GM21723 (cell line): Measurements from ENCODE around the gene JUNB.

Source experiments
- ATAC-seq: cut with Tn5 transposase; IDR thresholded peaks from one replicate; pipeline ENCODE4 v1.9.1; 2021; ENCODE audit warnings: mild to moderate bottlenecking, moderate library complexity; ENCODE audit not compliant: unreplicated experiment

The JUNB gene

GRCh38 chr19:12773571-12773970 lies 17.7 kb upstream of the JUNB start:
- ATAC-seq = no peak

DNA sequence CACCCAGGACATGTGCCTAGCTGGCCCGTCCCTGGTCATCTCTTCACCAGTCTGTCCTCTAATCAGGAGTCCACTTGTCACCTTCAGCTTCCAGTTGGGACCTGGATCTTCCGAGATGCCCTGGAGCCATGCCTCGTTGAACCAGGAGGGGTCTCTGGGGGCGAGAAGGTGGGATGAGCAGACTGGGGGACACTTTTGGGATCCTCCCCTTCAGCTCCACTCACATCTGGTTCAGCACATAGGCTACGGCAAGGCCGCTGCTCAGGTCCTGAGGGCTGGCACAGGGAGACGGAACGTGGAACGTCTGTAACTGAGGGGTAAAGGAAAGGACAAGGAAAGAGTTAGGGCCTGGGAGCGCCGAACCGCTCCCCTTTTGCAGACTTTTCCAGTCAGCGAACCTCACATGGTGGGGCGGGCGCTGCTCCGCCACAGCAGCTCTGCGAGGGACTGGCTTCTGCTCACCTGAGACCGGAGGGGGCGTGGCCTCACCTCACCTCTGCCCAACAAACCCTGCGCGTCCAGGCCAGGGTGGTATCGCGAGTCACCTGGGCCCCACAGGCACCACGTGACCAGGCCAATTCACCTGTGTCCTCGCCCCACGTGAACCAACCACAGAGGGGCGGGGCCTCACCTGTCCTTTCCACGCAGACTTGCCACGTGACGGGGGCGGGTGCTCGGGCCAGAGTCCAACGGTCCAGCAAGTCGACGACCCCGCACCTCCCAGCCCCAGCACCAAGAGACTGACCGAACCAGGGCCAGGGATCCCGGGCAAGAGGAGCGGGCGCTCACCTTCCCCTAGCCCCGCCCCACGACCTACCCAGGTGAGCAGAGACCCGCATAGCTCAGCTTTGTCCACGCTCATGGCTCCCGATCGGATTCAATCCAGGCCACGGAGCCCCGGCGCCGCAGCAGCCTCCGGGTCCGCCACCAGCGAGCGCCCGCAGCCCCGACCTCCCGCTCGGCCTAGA lies 16.4 kb upstream of the JUNB start, which contains the start of gene HOOK2:
Gene HOOK2 (minus strand): TSS at position 965 of the 968 bp plus-strand sequence. CDS start 103 bp downstream, at position 862.
- no peak for ATAC-seq

DNA sequence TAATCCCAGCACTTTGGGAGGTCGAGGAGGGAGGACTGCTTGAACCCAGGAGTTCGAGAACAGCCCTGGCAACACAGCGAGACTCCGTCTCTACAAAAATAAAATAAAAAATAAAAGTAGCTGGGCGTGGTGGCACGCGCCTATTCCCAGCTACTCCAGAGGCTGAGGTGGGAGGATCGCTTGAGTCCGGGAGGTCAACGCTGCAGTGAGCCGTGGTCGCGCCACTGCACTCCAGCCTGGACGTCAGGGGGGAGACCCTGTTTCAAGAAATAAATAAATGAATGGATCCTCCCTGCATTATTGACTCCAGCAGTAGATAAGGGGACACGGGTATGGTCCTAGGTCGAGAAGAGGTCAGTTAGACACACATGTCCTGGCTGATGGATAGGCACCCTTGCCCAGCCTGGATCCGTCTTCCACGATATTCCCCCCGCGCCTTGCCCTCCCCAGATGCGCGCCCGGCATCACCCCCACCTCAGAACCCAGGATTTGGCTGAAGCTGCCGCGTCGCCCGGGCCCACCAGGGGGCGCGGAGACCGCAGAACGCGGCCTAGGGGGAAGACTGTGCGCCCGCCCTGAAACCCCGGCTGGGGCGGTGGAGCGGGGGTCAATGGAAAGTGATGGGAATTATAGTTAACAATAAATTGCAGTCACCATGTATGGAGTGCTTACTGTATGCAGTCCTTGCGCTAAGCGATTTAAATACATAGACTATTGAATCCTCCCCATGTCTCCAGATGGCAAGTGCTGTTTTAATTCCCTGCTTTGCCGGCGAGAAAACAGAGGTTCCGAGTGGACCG lies 13.9 kb upstream of the JUNB start:
- ATAC-seq = no peak

GRCh38 chr19:12778017-12778904 lies 13.0 kb upstream of the JUNB start:
- no peak for ATAC-seq

GRCh38 chr19:12778905-12779161 lies 12.5 kb upstream of the JUNB start:
- ATAC-seq = no peak

GRCh38 chr19:12779162-12779993 lies 11.9 kb upstream of the JUNB start:
- no peak for ATAC-seq

DNA sequence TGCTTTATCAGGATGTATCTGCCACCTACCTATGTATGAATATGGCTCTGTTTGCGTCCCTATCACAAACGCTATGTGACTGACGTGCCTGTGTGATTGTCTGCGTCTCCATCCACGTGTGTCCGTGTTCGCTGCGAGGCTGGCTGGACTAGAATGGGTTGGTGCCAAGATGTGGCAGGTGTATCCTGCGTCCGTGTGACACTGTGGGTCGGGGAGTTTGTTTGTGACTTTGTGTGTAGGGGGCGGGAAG lies 9.2 kb upstream of the JUNB start:
- ATAC-seq = no peak

DNA sequence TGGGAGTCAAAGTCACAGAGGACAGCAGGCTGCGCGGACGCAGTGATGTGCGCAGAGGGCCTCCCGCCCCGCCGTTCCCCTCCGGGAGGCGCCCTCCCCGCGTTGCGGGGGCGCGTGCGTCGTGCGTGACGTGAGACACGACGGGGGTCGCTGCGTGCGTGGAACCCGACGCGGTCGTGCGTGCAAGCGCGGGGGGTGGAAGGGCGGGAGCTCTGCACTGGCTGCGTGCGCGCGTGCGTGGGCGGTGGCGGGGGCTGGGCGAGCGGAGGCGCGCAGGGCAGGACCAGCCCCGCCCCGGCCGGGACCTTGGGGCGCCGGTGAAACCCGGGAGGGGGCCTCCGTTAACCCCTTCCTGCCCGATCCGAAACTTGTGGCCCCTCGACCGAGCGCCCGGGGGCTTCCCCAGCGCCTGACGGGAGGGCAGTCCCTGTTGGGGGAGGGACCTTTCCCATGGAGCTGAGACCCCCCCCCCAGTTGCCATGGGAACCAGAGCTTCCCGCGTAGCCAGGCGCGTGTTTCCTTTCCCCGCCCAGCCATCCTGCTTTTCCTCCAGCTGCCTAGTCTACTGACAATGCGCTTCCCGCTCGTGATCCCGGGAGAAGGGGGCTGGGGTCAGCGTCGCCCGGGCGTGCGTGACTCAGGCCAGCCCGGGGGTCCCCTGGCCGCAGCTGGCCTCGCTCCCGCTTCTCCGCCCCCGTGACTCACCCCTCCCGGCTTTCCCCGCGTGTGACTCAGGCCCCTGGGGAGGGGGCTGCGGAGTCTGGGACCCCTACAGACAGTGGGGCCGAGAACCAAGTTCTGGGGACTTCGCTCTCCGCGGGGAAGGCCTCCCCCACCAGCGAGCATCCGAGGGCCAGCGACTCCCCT lies 8.6 kb upstream of the JUNB start:
- no peak for ATAC-seq

DNA sequence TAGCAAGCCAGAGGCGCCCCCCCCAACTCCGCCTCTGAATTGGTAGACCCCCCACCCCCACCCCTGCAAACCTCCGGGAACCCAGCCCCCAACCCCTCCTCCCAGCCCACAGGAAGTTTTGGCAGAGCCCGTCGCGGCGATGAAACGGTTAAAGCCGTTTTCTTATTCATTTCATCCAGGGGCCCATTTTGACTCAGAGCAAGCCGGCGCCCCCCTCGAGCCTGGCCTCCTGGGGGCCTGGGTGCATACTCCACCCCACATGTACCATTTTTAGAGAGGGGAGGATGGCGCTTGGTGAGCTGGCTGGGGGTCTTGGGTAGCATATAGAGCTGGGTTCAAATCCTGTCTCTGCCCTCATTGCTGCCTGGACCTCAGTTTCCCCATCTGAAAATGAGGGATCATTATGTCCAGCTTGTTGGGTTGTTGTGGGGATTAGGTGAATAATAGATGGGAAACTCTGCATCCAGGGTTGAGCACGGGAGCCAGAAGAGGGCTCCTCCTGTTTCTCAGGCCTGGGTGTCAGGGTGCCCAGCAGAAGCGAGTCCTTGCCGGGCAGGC lies 7.9 kb upstream of the JUNB start:
- no peak for ATAC-seq

GRCh38 chr19:12783849-12784393 lies 7.4 kb upstream of the JUNB start:
- ATAC-seq = no peak

- no peak for ATAC-seq
Measured at GRCh38 chr19:12784394-12784870, 6.9 kb upstream of the JUNB start.

DNA sequence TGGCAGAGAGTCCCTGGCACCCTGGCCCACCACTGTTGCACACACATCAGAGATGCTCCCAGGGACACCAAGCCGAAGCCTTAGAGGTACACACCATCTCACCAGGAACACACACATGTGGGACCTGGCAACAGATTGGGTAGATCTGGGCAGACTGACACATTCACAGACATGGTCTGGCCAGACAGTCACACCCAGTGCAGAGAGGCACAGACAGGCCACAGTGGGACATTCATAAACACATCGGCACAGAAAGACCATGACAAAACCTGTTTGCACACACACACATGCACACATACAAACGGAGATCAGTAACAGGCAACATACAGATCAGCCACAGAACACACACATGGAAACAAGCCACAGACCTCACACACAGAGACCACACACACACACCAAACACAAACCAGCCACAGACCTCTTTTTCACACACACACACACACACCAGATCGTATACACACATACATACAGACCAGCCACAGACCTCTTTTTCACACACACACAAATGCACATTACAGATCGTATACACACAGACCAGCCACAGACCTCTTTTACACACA lies 6.3 kb upstream of the JUNB start:
- no peak for ATAC-seq

GRCh38 chr19:12785431-12786031 lies 5.8 kb upstream of the JUNB start:
- no peak for ATAC-seq

DNA sequence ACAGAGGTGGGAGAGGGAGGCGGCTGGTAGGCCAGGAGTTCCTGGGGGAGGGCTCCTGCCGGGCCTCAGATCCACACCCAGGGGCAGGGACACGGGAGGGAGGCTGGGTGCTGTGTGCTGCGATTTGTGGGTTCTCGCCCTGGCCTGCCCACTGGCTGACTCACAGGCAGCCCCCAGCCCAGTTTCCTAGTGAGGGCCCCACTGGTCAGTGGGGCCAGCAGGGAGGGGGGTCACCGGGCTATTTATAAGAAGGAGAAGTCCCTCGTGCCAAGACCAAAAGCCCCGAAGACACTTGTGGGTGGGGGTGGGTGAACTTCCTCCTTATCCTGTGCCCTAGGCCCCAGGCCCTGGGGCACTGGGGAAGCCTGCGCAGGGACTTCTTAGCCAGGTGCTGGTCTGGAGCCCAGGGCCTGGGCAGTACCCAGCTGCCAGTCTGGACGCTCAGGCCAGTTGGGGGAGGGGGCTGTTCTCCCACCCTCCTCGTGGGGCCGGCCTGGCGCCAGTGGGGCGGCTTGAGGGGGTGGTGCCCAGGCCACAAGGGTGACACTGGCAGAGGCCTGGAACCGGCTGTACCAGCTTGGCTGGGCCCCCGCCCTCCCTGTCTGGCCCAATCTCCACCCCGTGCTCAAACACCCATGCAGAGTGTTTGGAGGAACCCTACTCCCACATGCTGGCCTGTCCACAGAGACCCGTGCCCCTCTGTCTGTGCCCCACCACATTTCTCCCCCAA lies 5.0 kb upstream of the JUNB start:
- ATAC-seq = no peak

DNA sequence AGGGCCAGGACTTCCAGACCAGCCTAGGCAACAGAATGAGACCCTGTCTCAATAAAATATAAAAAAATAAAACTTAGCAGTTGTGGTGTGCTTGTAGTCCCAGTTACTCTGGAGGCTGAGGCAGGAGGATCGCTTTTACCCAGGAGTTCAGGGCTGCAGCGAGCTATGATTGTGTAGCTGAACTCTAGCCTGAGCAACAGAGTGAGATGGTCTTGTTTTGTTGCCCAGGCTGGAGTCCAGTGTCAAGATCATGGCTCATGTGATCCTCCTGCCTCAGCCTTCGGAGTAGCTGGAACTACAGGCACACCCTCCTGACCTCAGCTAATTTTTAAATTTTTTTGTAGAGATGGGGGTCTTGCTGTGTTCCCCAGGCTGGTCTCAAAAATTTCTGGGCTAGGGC lies 4.3 kb upstream of the JUNB start:
- ATAC-seq = no peak

GRCh38 chr19:12787458-12787857 lies 3.8 kb upstream of the JUNB start:
- ATAC-seq = no peak

DNA sequence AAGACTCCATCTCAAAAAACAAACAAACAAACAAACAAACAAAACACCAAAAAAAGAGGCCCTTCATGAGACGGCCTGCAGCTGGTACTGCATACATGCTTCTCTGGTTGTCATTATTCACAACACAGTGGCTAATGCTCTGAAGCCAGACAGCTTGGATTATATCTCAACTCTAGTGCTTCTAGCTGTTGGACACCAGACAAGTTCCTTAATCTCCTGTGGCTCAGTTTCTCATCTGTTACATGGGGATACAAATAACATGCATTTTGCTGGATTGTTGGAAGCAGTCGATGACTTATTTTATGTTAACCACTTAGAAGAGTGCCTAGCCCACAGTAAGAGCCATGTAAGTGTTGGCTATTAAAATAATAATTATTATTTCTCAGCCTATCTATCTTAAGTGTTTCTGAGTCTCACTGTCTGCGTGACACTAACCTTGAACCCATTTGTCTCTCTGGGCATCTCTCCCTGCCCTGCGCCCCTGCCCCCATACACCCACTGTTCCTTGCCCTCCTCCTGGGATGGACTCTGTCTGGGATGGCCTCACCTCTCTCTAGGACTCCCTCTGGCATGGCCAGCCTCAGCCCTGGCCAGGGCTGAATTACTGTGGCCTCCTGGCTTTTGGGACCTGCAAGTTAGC lies 3.1 kb upstream of the JUNB start:
- ATAC-seq = no peak
